Erythroblast (primary cell): ENCODE results near the gene NCBP3.

Experiments used
- GATA1 ChIP-seq: IDR thresholded peaks from 2 replicates; pipeline ENCODE4 v1.6.1; 2011; ENCODE audit warnings: low read depth, mild to moderate bottlenecking, control low read depth, low read length, moderate library complexity
- POLR2A ChIP-seq: IDR thresholded peaks from 2 replicates; pipeline ENCODE4 v1.6.1; 2011; ENCODE audit warnings: mild to moderate bottlenecking, low read length

DNA sequence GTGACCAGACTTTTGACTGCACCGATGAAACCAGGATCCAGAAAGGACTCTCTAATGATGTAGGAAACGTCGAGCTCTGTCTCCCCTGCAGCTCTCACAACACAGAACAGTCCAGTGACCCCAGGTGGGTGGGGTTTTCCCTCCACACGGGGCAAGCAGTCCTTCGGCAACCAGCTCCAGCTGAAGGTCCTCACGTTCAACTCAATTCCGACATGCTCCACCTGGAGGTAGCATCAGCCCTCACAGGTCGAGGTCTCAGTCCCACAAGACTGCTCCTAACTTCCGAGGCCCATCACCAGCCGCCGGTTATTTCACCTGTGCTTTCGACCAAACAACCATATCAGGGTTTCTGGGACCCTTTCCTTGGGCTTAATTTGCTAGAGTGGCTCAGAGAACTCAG is 73.3 kb downstream of the NCBP3 start:
- TF ChIP-seq POLR2A (no peak), GATA1 (no peak)
